Esophagus squamous epithelium (tissue), 4 donors: ENCODE data around the gene DOCK8.

ENCODE experiments used
- POLR2A ChIP-seq, 4 donors: fragments of 450-650 bp; IDR thresholded peaks; one replicate each; pipeline ENCODE4 v1.6.1; 2017; ENCODE audit warnings: antibody characterized with exemption in 4 of 4, mild to moderate bottlenecking in 4 of 4, moderate library complexity in 3 of 4
- TF ChIP-seq, protein P1 (sequence below), 6 experiments: fragments of 450-650 bp in 4 of 6; fragments of 200-600 bp in 2 of 6; sonication (generic) in 2 of 6; IDR thresholded peaks; one replicate each; pipeline ENCODE4 v1.5.1; 2016 to 2019; ENCODE audit warnings: antibody characterized with exemption in 6 of 6, mild to moderate bottlenecking in 4 of 6, moderate library complexity in 4 of 6

DNA sequence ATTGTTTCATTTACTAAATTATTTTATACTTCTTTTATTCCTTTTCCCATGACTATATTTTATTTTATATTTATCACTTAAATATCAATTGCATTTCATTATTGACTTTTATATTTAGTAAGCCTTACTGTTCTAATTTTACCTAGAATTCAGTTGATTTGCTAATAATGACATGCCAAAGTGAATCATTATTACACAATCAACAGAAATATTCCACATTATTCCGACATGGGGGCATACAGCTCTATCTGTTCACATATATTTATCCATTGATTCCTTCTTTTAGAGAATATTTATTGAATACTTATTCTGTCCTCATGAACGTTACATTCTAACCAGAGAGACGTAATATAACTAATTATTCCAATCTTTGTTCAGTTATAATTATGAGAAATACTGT, 221.8 kb downstream of the DOCK8 start:
- TF ChIP-seq, protein P1, sequence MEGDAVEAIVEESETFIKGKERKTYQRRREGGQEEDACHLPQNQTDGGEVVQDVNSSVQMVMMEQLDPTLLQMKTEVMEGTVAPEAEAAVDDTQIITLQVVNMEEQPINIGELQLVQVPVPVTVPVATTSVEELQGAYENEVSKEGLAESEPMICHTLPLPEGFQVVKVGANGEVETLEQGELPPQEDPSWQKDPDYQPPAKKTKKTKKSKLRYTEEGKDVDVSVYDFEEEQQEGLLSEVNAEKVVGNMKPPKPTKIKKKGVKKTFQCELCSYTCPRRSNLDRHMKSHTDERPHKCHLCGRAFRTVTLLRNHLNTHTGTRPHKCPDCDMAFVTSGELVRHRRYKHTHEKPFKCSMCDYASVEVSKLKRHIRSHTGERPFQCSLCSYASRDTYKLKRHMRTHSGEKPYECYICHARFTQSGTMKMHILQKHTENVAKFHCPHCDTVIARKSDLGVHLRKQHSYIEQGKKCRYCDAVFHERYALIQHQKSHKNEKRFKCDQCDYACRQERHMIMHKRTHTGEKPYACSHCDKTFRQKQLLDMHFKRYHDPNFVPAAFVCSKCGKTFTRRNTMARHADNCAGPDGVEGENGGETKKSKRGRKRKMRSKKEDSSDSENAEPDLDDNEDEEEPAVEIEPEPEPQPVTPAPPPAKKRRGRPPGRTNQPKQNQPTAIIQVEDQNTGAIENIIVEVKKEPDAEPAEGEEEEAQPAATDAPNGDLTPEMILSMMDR (IDR thresholded peaks at IDR 0.05) = no peak
- TF ChIP-seq POLR2A (IDR thresholded peaks at IDR 0.05) = no peak
